KMS-11 (cell line): ENCODE results near the gene INTS12.

Experiments
- H2AFZ ChIP-seq: fragments of 200-600 bp; sonication (generic); 2 replicates; pipeline ENCODE4 v1.6.1; 2016; ENCODE audit warnings: antibody characterized with exemption, mixed run types, low read depth
- H3K27ac ChIP-seq: fragments of 200-600 bp; sonication (generic); 2 replicates; pipeline ENCODE4 v1.6.1; 2016; ENCODE audit warnings: mild to moderate bottlenecking, mixed run types
- H3K27me3 ChIP-seq: fragments of 200-600 bp; sonication (generic); 2 replicates; pipeline ENCODE4 v1.6.1; 2017; ENCODE audit warnings: mild to moderate bottlenecking, low read depth, mixed run types, moderate library complexity; ENCODE audit not compliant: insufficient read depth
- H3K36me3 ChIP-seq: fragments of 200-600 bp; sonication (generic); 2 replicates; pipeline ENCODE4 v1.6.1; 2017; ENCODE audit warnings: mild to moderate bottlenecking, mixed run types; ENCODE audit not compliant: insufficient read depth
- H3K4me1 ChIP-seq: fragments of 200-600 bp; sonication (generic); 2 replicates; pipeline ENCODE4 v1.6.1; 2016; ENCODE audit warnings: mild to moderate bottlenecking, low read depth, mixed run types; ENCODE audit not compliant: poor library complexity, severe bottlenecking
- H3K4me2 ChIP-seq: fragments of 200-600 bp; sonication (generic); 2 replicates; pipeline ENCODE4 v1.7.0; 2016; ENCODE audit warnings: mild to moderate bottlenecking, mixed run types
- H3K4me3 ChIP-seq: fragments of 200-600 bp; sonication (generic); IDR thresholded peaks from 2 replicates; pipeline ENCODE4 v1.6.1; 2017; ENCODE audit warnings: low read depth, low read length, mixed read lengths; ENCODE audit not compliant: insufficient read depth
- H3K79me2 ChIP-seq: fragments of 200-600 bp; sonication (generic); 2 replicates; pipeline ENCODE4 v1.6.1; 2016; ENCODE audit warnings: low read depth, mixed run types; ENCODE audit not compliant: insufficient read depth
- H3K9ac ChIP-seq: fragments of 200-600 bp; sonication (generic); 2 replicates; pipeline ENCODE4 v1.6.1; 2016; ENCODE audit warnings: mild to moderate bottlenecking, mixed run types
- H4K20me1 ChIP-seq: fragments of 200-600 bp; sonication (generic); 2 replicates; pipeline ENCODE4 v1.6.1; 2016; ENCODE audit warnings: mild to moderate bottlenecking, mixed run types; ENCODE audit not compliant: insufficient read depth
- CTCF ChIP-seq: fragments of 200-600 bp; sonication (generic); conservative IDR thresholded peaks from 2 replicates; pipeline ENCODE4 v1.6.1; 2017; ENCODE audit warnings: low read depth, mild to moderate bottlenecking, antibody characterized with exemption, low read length, moderate library complexity, mixed read lengths

INTS12 gene

GRCh38 chr4:105637408-105638176 is 70.9 kb downstream of the INTS12 start:
- no peak for TF ChIP-seq CTCF
- Histone ChIP-seq H3K36me3 (no peaks in the 10 kb centered on the region), H3K27ac (peak overlapping the region; percentile 59), H3K9ac (peak overlapping the region; percentile 4; the same call in 1 of the 2 replicates), H2AFZ (peak overlapping the region; percentile 53), H3K27me3 (no peaks in the 10 kb centered on the region), H3K4me3 (no peak overlapping the region), H3K4me1 (peaks cover 82% of the 10 kb centered on the region), H3K4me2 (peak overlapping the region; percentile 81), H3K79me2 (no peaks in the 10 kb centered on the region), H4K20me1 (no peaks in the 10 kb centered on the region)

GRCh38 chr4:105634402-105635080 is 73.9 kb downstream of the INTS12 start:
- Histone ChIP-seq H3K79me2 (no peaks in the 10 kb centered on the region), H3K4me1 (peaks cover 95% of the 10 kb centered on the region), H3K9ac (peak overlapping the region; percentile 6; the same call in 1 of the 2 replicates), H3K4me3 (no peak overlapping the region), H3K27me3 (no peaks in the 10 kb centered on the region), H3K36me3 (no peaks in the 10 kb centered on the region), H3K4me2 (peak overlapping the region; percentile 81), H4K20me1 (no peaks in the 10 kb centered on the region), H2AFZ (peak overlapping the region; percentile 36; the same call in 1 of the 2 replicates), H3K27ac (peak overlapping the region; percentile 63)
- no peak for TF ChIP-seq CTCF

- peak overlapping the region; percentile 81 for H3K4me2 ChIP-seq
Measured at GRCh38 chr4:105633241-105633640, 75.2 kb downstream of the INTS12 start.

More at GRCh38 chr4:105633241-105633640, 75.2 kb downstream of the INTS12 start:
- H3K27ac ChIP-seq, result peak overlapping the region; percentile 63
- H3K79me2 ChIP-seq, result no peaks in the 10 kb centered on the region
- H3K27me3 ChIP-seq, result no peaks in the 10 kb centered on the region
- peak overlapping the region; percentile 42; the same call in 1 of the 2 replicates for H2AFZ ChIP-seq
- H3K9ac ChIP-seq, result peak overlapping the region; percentile 9; the same call in 1 of the 2 replicates
- H4K20me1 ChIP-seq, result no peaks in the 10 kb centered on the region
- no peaks in the 10 kb centered on the region for H3K36me3 ChIP-seq
- H3K4me1 ChIP-seq, result peaks cover 82% of the 10 kb centered on the region
- TF ChIP-seq CTCF, result no peak
- H3K4me3 ChIP-seq, result no peak overlapping the region
